NCI-H82 treated with DMSO at 0.1 percent for 48 hours (cell line): ENCODE results near the gene STMN1.

ENCODE experiments used
- DNase-seq: peaks from one replicate; lab custom pipeline; 2025; ENCODE audit not compliant: unreplicated experiment; lab: John Stamatoyannopoulos, UW

STMN1 gene

DNA sequence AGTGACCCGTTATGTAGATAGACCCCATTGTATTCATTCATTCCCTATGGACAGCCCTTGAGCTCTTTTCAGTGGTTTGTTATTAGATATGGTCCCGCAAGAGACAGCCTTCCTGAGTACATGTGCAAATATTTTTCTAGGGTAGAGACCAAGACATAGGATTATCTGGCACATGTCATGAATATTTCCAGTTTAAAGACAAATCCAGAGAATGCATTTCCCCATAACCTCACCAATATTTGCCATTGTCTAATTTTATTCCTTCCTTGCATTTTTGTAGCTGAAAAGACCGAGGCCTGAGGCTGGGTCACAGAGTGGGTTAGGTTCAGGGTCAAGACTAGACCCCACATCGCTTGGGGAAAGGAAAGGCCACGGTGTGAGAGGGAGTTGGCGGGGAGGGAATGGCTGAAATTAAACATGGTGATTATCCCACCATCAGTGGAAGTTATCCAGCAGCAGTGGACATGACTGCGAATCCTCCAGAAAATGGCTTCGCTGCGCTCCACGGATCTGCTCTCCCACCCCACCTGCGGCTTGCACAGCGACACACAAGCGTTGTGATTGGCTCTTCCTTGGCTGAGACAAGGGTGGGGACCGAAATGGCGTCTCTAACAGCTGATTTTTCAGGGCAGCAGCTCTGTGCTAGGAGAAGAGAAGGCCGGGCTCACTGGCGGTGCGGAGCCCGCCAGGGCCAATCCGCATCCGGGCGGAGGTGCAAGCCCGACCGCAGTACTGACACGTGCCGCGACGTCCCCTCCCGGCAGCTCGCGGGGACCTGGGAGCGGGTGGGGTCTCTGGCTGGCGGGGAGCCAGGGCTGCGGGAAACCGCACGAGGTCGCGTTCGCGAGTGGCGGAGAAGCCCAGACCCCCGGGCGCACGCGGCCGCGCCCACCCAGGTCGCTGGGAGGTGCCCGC lies 16.1 kb upstream of the STMN1 start:
- no peak for DNase-seq

DNA sequence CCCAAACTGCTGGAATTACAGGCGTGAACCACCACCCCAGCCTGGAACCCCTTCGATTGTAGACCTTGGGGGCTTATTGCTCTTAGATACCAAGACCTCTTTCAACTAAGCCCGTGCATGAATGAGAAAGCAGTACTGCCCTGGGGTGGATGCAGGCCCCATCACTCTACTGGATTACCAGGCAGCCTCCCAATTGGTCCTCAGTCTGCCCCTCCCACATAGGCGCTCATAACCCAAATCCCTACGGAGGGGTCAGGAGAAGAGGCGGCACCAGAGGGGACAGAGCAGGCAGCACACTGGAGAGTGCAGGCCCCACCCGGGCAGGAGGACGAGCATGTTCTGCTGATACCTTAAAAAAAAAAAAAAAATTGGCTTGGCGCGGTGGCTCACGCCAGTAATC lies 12.4 kb upstream of the STMN1 start:
- DNase-seq = no peak

DNA sequence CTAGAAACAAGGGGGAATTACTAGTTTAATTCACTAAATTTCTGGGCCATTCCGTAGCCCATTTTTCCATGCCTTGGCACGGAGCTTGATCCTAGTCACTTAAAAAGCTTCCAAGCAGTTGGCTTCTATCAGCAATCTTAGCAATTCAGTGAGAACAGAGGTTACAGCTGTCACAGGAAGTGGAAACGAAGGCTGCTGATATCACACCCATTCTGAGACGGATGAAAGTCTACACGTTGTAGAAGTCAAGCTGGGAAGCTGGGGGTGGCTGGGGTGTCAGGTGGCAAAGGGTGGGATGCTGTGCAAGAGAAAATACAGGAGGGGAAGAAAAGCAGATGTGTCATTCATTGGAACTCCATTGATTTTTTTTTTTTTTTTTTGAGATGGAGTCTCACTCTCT lies 11.8 kb upstream of the STMN1 start:
- DNase-seq = no peak

DNA sequence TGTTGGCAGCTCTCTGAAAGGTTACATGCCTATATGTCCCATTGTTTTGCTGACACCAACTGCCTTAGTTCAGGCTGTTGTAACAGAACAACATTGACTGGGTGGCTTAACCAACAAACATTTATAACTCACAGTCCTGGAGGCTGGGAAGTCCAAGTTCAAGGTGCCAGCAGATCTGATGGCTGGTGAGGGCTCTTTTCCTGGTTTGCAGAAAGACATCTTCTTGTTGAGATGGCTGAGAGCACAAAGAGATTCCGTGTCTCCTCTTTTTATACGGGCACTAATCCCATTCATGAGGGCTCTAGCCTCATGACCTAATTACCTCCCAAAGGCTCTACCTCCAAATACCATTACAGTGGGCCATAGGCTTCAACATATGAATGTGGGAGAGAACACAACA lies 10.2 kb upstream of the STMN1 start:
- no peak for DNase-seq

DNA sequence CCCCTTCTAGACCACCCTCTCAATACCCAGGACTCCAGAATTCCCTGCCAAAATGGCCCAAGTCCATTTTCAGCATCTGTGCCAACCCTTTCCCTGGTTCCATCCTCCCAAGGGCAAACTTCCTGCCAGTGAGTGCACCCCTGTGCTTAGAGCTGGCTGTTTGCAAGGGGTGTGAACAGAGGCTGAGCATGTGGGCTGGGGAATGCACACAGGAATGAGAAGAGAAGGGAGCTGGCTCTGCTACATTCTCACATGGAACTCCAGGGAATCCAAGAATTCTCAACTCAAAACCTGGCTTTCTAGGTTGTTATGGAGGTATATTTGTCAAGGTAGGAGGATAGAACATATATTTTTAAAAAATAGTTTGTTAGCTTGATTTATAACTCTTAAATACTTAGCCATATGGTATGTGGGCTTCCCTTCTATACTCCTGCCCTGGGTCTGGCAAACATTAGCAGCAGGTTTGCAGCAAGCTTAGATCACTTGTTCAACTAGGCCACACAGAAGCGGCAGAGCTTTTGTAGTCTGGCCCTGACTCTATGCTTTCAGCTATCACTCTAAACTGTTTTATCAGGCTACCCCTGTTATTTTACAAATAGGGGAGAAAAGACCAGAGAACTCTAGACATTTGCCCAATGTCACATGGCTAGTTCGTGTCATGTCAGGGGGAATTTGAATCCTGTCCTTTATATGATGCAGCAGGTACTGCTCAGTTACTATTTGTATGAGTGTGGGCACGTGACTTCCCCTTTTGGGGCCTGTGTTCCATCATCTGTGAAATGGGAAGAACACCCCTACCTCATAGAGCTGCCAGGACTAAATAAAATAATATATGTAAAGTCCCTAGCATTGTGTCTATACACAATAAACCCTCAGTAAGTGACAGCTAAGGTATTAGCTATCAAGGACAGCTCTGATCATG lies 8.1 kb upstream of the STMN1 start:
- DNase-seq = no peak

DNA sequence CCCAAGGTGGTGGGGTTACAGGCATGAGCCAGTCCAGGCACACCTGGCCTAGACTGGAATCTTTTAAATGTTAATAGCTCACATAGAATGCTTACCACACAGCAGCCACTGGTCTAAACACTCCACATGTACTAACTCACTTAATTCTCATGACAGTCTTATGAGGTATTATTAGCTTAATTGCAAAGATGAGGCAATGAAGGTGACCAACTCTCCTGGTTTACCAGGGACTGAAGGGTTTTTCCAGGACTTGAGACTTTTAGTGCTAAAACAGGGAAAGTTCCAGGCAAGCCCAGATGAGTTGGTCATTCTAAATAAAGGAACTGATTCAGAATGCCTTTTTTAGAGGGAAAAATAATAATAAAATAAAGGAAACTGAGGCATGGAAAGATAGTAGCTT lies 7.0 kb upstream of the STMN1 start:
- DNase-seq = no peak

DNA sequence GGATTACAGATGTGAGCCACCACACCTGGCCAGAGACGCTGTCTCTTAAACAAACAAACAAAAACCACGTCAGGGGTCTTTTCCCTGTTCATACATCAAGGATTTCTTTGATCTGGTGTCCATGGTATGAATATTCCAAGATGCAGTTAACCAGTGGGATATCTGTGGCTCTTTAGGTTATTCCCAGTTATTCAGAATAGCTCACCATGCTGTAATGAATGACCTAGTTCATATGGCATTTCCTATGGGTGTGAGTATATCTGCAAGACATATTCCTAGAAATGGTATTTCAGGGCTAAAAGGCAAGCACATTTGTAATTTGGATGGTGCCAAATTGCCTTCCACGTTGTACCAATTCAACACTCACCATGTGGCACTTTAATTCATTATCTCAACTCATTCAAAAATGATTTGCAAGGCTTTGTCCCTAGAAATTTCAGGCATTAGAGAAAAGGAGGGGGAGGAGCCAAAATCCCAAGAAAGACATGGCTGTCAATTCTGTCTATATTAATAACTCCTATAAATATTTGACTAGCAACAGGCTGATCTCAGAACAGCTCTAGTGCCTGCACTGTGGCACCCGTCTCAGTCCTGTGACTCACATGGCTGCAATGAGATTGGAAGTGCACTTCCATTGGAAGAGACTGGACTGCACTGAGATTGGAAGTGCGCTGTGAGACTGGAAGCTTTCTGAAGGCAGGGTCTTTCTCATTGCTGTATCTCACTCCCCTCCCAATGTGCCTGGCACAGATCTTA lies 6.0 kb upstream of the STMN1 start:
- DNase-seq = no peak

DNA sequence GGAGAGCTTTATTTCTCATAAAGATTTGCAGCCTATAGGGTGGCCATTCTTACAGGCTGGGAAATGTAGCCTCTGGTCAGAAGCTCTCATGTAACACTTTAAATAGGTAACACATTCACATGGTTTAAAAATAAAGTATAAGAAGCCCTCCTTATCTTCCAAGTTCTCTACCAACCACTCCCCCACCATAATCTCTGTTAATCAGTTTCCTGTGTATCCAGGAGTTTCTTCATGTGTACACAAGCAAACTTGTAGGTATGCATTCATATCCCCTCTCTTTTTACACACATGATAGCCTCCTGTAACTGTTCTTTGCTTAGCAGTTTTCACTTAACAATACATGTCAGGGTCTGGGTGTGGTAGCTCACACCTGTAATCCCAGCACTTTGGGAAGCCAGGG lies 4.9 kb upstream of the STMN1 start:
- peak; percentile 76 for DNase-seq

DNA sequence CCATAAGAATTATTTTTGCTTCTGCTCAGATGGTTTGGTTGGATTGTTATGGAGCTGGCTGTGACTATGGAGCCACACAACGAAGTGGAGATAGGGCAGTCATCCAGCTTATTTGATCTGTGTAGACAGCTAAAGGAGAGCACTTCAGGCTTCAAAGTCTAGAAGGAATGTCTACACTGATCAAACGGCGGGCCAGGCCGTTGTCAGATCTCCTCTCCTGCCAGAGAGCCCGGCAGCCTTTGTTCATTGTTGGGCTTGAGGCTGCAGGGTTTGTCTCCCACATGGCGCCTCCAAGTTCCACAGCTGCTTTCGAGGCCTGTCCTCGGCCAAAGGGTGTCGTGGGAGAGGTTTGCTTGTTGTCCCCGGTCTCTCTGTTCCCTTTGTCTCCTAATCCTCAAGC lies 2.8 kb upstream of the STMN1 start:
- no peak for DNase-seq

DNA sequence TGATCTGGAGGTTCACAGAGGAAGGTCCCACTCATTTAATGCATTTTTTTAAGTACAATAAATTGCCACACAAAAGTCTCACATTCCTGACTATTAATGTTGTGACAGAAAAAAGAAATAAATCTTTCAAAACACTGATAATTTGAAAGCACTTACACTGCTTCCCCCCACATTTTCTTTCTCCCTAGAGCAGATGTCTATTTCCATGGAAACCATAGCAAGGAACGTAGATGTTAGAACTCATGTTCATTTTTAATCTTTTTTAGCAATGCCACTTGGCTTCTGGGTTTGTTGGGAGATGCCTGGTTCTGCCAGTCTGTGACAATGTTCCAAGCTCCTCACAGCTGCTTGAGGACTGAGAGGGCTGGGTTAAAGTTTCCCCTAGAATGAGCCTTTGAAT lies 1.9 kb upstream of the STMN1 start:
- no peak for DNase-seq

DNA sequence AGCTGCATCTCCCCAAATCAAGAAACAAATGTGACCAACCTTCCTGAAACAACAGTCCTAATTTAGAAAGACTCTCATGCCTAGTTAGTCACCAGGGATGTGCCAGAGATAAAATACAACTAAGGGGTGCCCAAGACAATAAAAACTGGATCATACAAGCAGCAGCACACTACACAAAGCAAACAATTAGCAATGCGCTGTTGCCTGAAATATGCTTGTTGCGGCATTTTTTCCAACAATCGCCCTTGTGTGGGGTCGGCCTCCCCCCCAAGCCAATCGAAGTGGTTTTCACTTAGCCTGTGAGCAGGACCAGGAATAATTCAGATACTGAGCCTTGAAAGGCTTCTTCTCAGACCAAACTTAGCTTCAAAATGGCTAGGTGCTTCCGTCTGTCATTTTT lies 1.4 kb upstream of the STMN1 start:
- no peak for DNase-seq

DNA sequence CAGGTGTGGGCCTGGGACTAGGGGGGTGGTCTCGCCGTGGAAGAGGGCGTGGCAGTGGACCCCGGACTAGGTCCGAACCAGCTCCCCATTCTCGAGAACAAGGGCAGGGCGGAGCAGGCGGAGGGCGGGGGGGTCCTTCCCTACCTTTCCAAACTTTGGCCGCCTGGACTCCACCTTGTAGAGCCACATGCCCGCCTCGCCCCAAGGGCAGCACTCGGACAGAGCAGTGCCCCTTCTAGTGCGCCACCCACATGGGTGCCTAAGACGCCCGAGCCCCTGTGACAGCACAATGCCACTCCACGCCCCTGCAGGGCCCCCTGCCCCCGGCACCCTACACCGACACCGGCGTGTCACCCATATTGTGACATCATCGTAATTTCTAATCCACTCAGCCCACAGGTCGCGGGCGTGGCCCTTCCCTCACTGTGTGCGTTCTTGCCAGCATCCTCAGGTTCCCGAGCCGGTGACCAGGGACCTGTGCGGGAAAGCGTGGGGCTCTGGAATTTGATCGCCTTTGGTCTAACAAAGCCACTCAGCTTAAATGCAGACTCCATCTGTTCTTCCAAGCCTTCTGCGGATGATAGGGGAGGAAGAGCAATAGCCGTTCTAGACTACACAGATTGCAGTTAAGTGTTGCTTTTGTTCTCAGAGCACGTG lies 553 bp upstream of the STMN1 start:
- peak; percentile 94 for DNase-seq

DNA sequence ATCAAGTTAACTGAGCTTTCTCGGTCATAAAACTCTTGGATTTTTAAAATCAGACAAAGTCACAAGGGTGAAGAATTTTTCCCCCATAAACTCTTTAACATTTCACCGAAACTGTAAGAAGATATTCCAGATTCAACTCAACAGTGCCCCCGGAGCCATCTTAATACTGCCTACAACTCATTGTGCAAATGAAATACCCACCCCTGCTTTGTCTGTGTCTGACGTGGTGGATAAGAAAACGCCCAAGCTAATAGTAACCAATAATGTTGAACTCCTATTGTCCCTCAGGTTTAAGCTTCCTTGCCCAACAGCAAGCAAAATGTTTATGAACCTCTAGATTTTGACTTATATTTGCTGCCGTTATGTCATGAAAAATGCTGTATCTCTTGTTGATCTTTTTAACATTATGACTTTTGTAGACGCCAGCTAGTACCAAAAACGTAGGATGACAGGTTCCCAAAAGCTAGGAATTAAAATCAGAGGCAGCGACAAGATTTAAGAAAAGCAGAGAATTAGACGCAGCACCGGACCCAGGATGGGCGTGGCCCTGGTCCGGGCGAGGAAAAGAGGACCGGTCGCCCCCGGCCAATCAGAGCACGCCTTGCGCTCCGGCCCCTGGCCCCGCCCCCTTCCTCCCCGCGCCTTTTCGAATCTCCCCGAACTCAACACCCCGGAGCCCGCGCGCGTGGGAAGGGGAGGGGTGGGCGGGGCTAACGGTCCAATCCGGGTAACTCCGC lies 1.1 kb downstream of the STMN1 start:
- peak; percentile 85 for DNase-seq

DNA sequence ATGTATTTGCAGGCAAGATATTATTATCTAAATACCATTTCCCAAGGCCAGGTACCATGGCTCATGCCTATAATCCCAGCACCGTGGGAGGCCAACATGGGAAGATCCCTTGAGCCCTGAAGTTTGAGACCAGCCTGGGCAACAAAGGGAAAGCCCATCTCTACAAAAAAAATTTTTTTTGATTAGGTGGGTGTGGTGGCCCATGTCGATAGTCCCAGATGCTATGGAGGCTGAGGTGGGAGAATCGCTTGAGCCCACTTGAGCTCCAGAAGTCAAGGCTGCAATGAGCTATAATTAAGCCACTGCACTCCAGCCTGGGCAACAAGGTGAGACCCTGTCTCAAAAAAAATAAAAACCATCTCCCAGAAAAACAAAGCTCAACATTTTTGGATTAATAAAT lies 2.2 kb downstream of the STMN1 start:
- DNase-seq = no peak

DNA sequence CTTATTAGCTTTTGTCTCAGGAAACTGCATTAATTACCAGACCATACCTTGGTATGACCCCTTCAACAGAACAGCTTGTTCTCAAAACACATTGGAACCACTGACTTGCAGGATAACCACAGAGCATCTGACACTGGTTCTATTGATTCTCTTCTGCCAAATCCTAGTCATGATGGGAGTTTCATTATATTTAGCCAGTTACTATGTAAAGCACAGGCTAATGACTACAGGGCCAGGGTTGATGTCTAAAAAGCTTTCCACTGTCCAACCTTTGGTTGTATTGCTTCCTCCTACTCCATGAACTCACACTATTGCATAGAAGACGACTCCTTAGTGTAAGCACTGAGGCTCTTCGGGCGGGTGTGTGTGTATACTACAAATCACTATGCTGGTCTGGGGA lies 3.8 kb downstream of the STMN1 start:
- DNase-seq = no peak

DNA sequence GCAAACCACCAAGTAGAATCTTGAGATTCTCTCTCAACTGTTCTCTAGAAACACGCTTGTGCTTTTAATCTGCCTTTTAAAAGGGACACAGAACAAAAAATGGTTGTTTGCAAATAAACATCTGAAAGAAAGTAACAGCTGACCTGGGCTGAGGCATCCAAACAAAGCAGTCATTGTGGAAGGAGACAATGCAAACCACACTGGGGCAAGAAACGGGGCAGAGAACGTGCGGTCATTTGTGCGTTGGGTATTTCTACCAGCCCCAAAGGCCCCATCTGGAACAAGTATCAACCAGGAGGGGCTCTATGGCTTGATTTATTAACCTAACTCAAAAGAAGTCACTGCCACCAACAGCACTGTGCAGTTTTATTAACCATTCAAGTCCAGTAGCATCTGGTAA lies 6.0 kb downstream of the STMN1 start:
- DNase-seq = no peak

DNA sequence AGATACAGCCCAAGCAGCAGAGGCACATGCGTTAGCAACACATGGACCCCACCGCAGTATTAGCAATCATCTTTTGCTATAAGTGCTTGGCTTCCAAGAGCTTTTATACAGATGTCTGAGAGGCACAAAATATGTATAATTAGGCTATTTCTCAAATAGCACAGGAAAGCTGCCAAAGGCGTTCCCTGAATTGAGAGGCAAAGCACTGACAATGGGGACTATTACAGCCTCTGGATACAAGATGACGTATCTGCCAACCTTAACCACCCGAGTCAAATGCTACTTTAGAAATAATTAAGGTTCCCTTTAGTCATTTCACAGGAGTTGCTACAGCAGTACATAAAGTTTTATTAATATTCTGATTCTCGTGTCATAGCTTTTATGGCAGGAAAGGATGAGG lies 6.4 kb downstream of the STMN1 start:
- DNase-seq = no peak

DNA sequence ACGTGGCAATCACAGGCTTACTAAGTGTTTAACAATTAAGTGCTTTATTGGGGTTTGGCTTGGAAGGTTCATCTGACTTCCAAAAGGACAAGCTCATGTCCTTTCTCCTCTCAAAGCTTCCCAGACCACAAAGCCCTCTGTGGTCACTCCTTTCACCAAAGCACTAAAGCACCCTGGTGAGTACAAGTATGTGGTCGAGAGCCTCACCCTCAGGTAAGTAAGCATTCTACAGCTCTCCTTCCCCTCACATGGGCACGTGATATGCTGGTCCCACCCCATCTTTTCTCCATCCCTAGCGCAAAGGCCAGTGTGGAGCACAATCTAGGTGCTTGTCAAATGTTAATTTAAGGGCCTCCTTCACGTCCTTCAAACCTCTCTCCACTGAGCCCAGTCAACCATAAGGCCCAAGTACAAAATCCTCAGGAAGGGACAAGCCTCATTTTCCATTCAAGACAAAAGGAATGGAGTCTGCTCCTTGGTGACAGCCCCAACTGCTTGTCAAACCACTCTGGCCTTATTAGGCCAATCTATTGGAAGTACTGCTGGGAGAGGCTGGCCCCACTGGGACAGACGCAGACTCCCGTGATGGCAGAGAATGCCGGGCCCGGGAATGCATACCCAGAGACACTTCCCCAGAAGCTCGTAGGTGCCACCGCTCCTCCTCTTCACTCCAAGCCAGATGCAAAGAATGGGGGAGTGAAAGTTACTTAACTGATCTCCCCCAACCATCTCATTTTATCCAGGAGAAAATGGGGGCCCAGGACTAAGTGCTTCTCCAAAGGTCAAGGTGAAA lies 7.8 kb downstream of the STMN1 start:
- DNase-seq = no peak

DNA sequence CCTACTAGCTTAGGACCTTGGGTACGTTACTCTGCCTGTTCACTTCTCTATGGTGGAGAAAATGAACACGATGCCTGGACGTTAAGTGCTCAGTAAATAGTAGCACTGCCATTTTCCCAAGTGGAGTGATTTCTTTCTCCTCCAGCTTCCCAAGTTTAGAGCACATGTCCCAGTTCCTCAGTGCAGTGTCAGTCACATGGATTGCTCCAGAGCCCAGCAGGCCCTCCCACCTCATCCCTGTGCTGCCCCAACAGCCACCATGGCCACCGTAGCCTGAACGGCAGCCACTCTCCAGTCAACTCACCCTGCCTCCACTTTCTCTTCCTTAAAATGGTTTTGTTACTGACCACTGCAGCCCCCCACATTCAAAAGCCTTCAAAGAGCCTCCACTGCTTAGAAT lies 8.5 kb downstream of the STMN1 start:
- DNase-seq = peak; percentile 59
